ENCODE measurements around the gene ATG7.

ATG7 gene

GRCh38 chr3:11367143-11367693 lies 95.0 kb downstream of the ATG7 start:
- DNase-seq, result no peak

GRCh38 chr3:11370191-11370590 lies 98.0 kb downstream of the ATG7 start:
- DNase-seq, result no peak

GRCh38 chr3:11370966-11371365 lies 98.8 kb downstream of the ATG7 start:
- no peak for DNase-seq

GRCh38 chr3:11371747-11372146 lies 99.5 kb downstream of the ATG7 start:
- DNase-seq, result no peak

GRCh38 chr3:11373235-11373634 lies 101.0 kb downstream of the ATG7 start:
- DNase-seq, result no peak

GRCh38 chr3:11373654-11374053 lies 101.5 kb downstream of the ATG7 start:
- no peak for DNase-seq

GRCh38 chr3:11375333-11376088 lies 103.3 kb downstream of the ATG7 start:
- no peak for DNase-seq

- no peak for DNase-seq
These were observed 105.5 kb downstream of the ATG7 start for GRCh38 chr3:11377719-11378118.

- DNase-seq, result peak; percentile 4
These were observed 107.1 kb downstream of the ATG7 start for GRCh38 chr3:11379238-11379823.

- DNase-seq, result no peak
These were observed 107.9 kb downstream of the ATG7 start for GRCh38 chr3:11379824-11380701.

- DNase-seq, result no peak
These were observed 108.9 kb downstream of the ATG7 start for GRCh38 chr3:11381141-11381540.

GRCh38 chr3:11381563-11381962 lies 109.4 kb downstream of the ATG7 start:
- peak; percentile 1 for DNase-seq

GRCh38 chr3:11382146-11382745 lies 110.0 kb downstream of the ATG7 start:
- DNase-seq, result no peak

GRCh38 chr3:11384074-11384473 lies 111.9 kb downstream of the ATG7 start:
- DNase-seq, result peak; percentile 46

- DNase-seq, result no peak
These were observed 113.1 kb downstream of the ATG7 start for GRCh38 chr3:11385326-11385725.

- DNase-seq, result no peak
These were observed 113.7 kb downstream of the ATG7 start for GRCh38 chr3:11385891-11386290.

GRCh38 chr3:11386465-11387113 lies 114.4 kb downstream of the ATG7 start:
- no peak for DNase-seq

GRCh38 chr3:11389386-11390268 lies 117.4 kb downstream of the ATG7 start:
- DNase-seq, result no peak

GRCh38 chr3:11390411-11391131 lies 118.4 kb downstream of the ATG7 start:
- DNase-seq, result no peak

- no peak for DNase-seq
These were observed 119.1 kb downstream of the ATG7 start for GRCh38 chr3:11391174-11391879.

All from NCI-H524 treated with DMSO at 0.1 percent for 48 hours (cell line).